Erythroblast (primary cell): Measurements from ENCODE around the gene MGAT4B.

ENCODE experiments used
- GATA1 ChIP-seq: IDR thresholded peaks from 2 replicates; pipeline ENCODE4 v1.6.1; 2011; ENCODE audit warnings: low read depth, mild to moderate bottlenecking, control low read depth, low read length, moderate library complexity
- POLR2A ChIP-seq: IDR thresholded peaks from 2 replicates; pipeline ENCODE4 v1.6.1; 2011; ENCODE audit warnings: mild to moderate bottlenecking, low read length

- TF ChIP-seq POLR2A (no peak), GATA1 (no peak)
Measured at GRCh38 chr5:179759581-179760551, 46.8 kb downstream of the MGAT4B start.
